ENCODE data around the gene TMEM255A.
"Not testable (repeated sequence)": the region's sequence is repeated elsewhere in the genome, so short reads cannot be mapped to it uniquely, and the experiment has no call there.

The TMEM255A gene

GRCh38 chrX:120350450-120351138 is 39.3 kb upstream of the TMEM255A start:
- Histone ChIP-seq H3K4me3 (ENCODE audit: severe bottlenecking) (no peak overlapping the region), H3K36me3 (ENCODE audit: low read depth) (no peaks in the 10 kb centered on the region), H3K4me1 (ENCODE audit: insufficient read depth, poor library complexity, severe bottlenecking) (no peaks in the 10 kb centered on the region), H3K9me3 (ENCODE audit: severe bottlenecking) (no peaks in the 10 kb centered on the region), H3K27ac (ENCODE audit: poor library complexity, severe bottlenecking) (no peak overlapping the region), H3K27me3 (ENCODE audit: insufficient read depth, poor library complexity, severe bottlenecking) (no peaks in the 10 kb centered on the region)
- no peak for TF ChIP-seq CTCF (IDR thresholded peaks at IDR 0.05; ENCODE audit: poor library complexity, severe bottlenecking)
- no peak for ATAC-seq (ENCODE audit: low read depth)
- no peak for DNase-seq (ENCODE audit: low spot score)

GRCh38 chrX:120344566-120344965 is 33.3 kb upstream of the TMEM255A start:
- H3K36me3 ChIP-seq (ENCODE audit: low read depth), result not testable (repeated sequence)

GRCh38 chrX:120336899-120337298 is 25.6 kb upstream of the TMEM255A start:
- Histone ChIP-seq H3K36me3 (ENCODE audit: low read depth) (no peaks in the 10 kb centered on the region), H3K27me3 (ENCODE audit: insufficient read depth, poor library complexity, severe bottlenecking) (no peaks in the 10 kb centered on the region), H3K4me1 (ENCODE audit: insufficient read depth, poor library complexity, severe bottlenecking) (no peaks in the 10 kb centered on the region), H3K9me3 (ENCODE audit: severe bottlenecking) (no peaks in the 10 kb centered on the region), H3K27ac (ENCODE audit: poor library complexity, severe bottlenecking) (no peak overlapping the region), H3K4me3 (ENCODE audit: severe bottlenecking) (no peak overlapping the region)
- TF ChIP-seq CTCF (IDR thresholded peaks at IDR 0.05; ENCODE audit: poor library complexity, severe bottlenecking), result no peak
- ATAC-seq (ENCODE audit: low read depth), result no peak
- no peak for DNase-seq (ENCODE audit: low spot score)

More at GRCh38 chrX:120344566-120344965, 33.3 kb upstream of the TMEM255A start:
- not testable (repeated sequence) for H3K9me3 ChIP-seq (ENCODE audit: severe bottlenecking); H3K27me3 ChIP-seq (ENCODE audit: insufficient read depth, poor library complexity, severe bottlenecking); H3K4me3 ChIP-seq (ENCODE audit: severe bottlenecking); ATAC-seq (ENCODE audit: low read depth); H3K27ac ChIP-seq (ENCODE audit: poor library complexity, severe bottlenecking); H3K4me1 ChIP-seq (ENCODE audit: insufficient read depth, poor library complexity, severe bottlenecking); DNase-seq (ENCODE audit: low spot score)

- no peak for TF ChIP-seq CTCF (IDR thresholded peaks at IDR 0.05; ENCODE audit: poor library complexity, severe bottlenecking)
- no peak overlapping the region for H3K27ac ChIP-seq (ENCODE audit: poor library complexity, severe bottlenecking)
Observed at GRCh38 chrX:120335289-120335688, 24.0 kb upstream of the TMEM255A start.

GRCh38 chrX:120334603-120335002 is 23.3 kb upstream of the TMEM255A start:
- no peak overlapping the region for H3K4me3 ChIP-seq (ENCODE audit: severe bottlenecking)
- no peaks in the 10 kb centered on the region for H3K4me1 ChIP-seq (ENCODE audit: insufficient read depth, poor library complexity, severe bottlenecking)
- H3K9me3 ChIP-seq (ENCODE audit: severe bottlenecking), result no peaks in the 10 kb centered on the region
- ATAC-seq (ENCODE audit: low read depth) (no peak), DNase-seq (ENCODE audit: low spot score) (no peak)
- no peaks in the 10 kb centered on the region for H3K27me3 ChIP-seq (ENCODE audit: insufficient read depth, poor library complexity, severe bottlenecking)
- no peaks in the 10 kb centered on the region for H3K36me3 ChIP-seq (ENCODE audit: low read depth)
- no peak overlapping the region for H3K27ac ChIP-seq (ENCODE audit: poor library complexity, severe bottlenecking)
- TF ChIP-seq CTCF (IDR thresholded peaks at IDR 0.05; ENCODE audit: poor library complexity, severe bottlenecking), result no peak

More at GRCh38 chrX:120335289-120335688, 24.0 kb upstream of the TMEM255A start:
- H3K4me3 ChIP-seq (ENCODE audit: severe bottlenecking), result no peak overlapping the region
- no peaks in the 10 kb centered on the region for H3K4me1 ChIP-seq (ENCODE audit: insufficient read depth, poor library complexity, severe bottlenecking)
- H3K27me3 ChIP-seq (ENCODE audit: insufficient read depth, poor library complexity, severe bottlenecking), result no peaks in the 10 kb centered on the region
- no peaks in the 10 kb centered on the region for H3K9me3 ChIP-seq (ENCODE audit: severe bottlenecking)
- no peaks in the 10 kb centered on the region for H3K36me3 ChIP-seq (ENCODE audit: low read depth)
- ATAC-seq (ENCODE audit: low read depth), result no peak
- no peak for DNase-seq (ENCODE audit: low spot score)
